Neuronal stem cell (in vitro differentiated cells): ENCODE results near the gene CFAP61.
A peak's percentile ranks its signal among the peaks of the same experiment; 100 is the strongest.

ENCODE experiments used
- DNase-seq: peaks from one replicate; pipeline ENCODE4 v3.0.0-alpha.2; 2013; ENCODE audit warnings: low spot score
- H2AFZ ChIP-seq: one replicate; pipeline ENCODE4 v1.6.1; 2013; ENCODE audit warnings: mild to moderate bottlenecking, low read length, inconsistent platforms
- H2AK5ac ChIP-seq: 2 replicates; pipeline ENCODE4 v1.6.1; 2013; ENCODE audit warnings: low read depth, mild to moderate bottlenecking, inconsistent platforms, low read length, moderate library complexity, mixed read lengths
- H2BK120ac ChIP-seq: 2 replicates; pipeline ENCODE4 v1.6.1; 2013; ENCODE audit warnings: low read depth, mild to moderate bottlenecking, inconsistent platforms, low read length, moderate library complexity, mixed read lengths
- H2BK12ac ChIP-seq: one replicate; pipeline ENCODE4 v1.6.1; 2013; ENCODE audit warnings: low read length, inconsistent platforms
- H2BK15ac ChIP-seq: 2 replicates; pipeline ENCODE4 v1.6.1; 2013; ENCODE audit warnings: mild to moderate bottlenecking, low read length, inconsistent platforms, mixed read lengths
- H2BK5ac ChIP-seq: one replicate; pipeline ENCODE4 v1.6.1; 2013; ENCODE audit warnings: inconsistent platforms, mild to moderate bottlenecking, low read length, moderate library complexity
- H3K14ac ChIP-seq: one replicate; pipeline ENCODE4 v1.6.1; 2013; ENCODE audit warnings: low read length, inconsistent platforms
- H3K18ac ChIP-seq: 2 replicates; pipeline ENCODE4 v1.6.1; 2013; ENCODE audit warnings: low read length, inconsistent platforms
- H3K23ac ChIP-seq: 2 replicates; pipeline ENCODE4 v1.6.1; 2013; ENCODE audit warnings: low read depth, mild to moderate bottlenecking, mixed read lengths, low read length, inconsistent platforms; ENCODE audit not compliant: poor library complexity
- H3K27ac ChIP-seq: replicated peaks from 3 replicates; pipeline ENCODE4 v1.5.1; 2013; ENCODE audit warnings: low read length, inconsistent platforms
- H3K27me3 ChIP-seq, 3 experiments: 2 replicates each; pipeline ENCODE4 v1.6.1; 2013; ENCODE audit warnings: low read length in 3 of 3, mild to moderate bottlenecking in 2 of 3, inconsistent platforms in 1 of 3, low read depth in 1 of 3, mixed read lengths in 1 of 3, moderate library complexity in 1 of 3; ENCODE audit not compliant: control insufficient read depth in 3 of 3, insufficient read depth in 3 of 3
- H3K36me3 ChIP-seq, 2 donors: replicated peaks in 1 of 2; 2 replicates each; pipeline ENCODE4 v1.6.1; 2013; ENCODE audit warnings: low read length in 2 of 2; ENCODE audit not compliant: control insufficient read depth in 2 of 2, insufficient read depth in 2 of 2
- H3K4ac ChIP-seq: 2 replicates; pipeline ENCODE4 v1.6.1; 2013; ENCODE audit warnings: inconsistent platforms, mild to moderate bottlenecking, low read length, moderate library complexity
- H3K4me1 ChIP-seq, 2 donors: 1 replicate in 1 of 2; 2 replicates in 1 of 2; pipeline ENCODE4 v1.6.1; 2013; ENCODE audit warnings: low read length in 2 of 2, low read depth in 1 of 2; ENCODE audit not compliant: control insufficient read depth in 2 of 2, insufficient read depth in 1 of 2
- H3K4me2 ChIP-seq: one replicate; pipeline ENCODE4 v1.6.1; 2013; ENCODE audit warnings: mild to moderate bottlenecking, low read length, inconsistent platforms; ENCODE audit not compliant: insufficient read depth, poor library complexity, severe bottlenecking
- H3K4me3 ChIP-seq, 2 donors: 2 replicates each; pipeline ENCODE4 v1.5.1; 2013; ENCODE audit warnings: low read length in 2 of 2, mild to moderate bottlenecking in 2 of 2, inconsistent platforms in 1 of 2, moderate library complexity in 1 of 2
- H3K79me1 ChIP-seq: one replicate; pipeline ENCODE4 v1.6.1; 2013; ENCODE audit warnings: low read depth, mild to moderate bottlenecking, inconsistent platforms, low read length, moderate library complexity
- H3K9ac ChIP-seq: one replicate; pipeline ENCODE4 v1.6.1; 2013; ENCODE audit warnings: mild to moderate bottlenecking, low read depth, low read length, inconsistent platforms; ENCODE audit not compliant: poor library complexity
- H3K9me3 ChIP-seq, 2 donors: replicated peaks in 1 of 2; 2 replicates each; pipeline versions ENCODE3 to v1.6.1; 2013; ENCODE audit warnings: low read length in 2 of 2, mild to moderate bottlenecking in 2 of 2, inconsistent platforms in 1 of 2, low read depth in 1 of 2, mixed read lengths in 1 of 2, moderate library complexity in 1 of 2; ENCODE audit not compliant: control insufficient read depth in 2 of 2, insufficient read depth in 1 of 2
- H4K8ac ChIP-seq: one replicate; pipeline ENCODE4 v1.6.1; 2013; ENCODE audit warnings: low read depth, mild to moderate bottlenecking, inconsistent platforms, low read length, moderate library complexity
- H4K91ac ChIP-seq: one replicate; pipeline ENCODE4 v1.6.1; 2013; ENCODE audit warnings: low read length, low read depth, mild to moderate bottlenecking, inconsistent platforms; ENCODE audit not compliant: poor library complexity
- WGBS, 2 donors: extraction: QIAGEN DNeasy Blood & Tissue Kit; methylation state at CpG; one replicate each; pipeline ENCODE4 v1.1.7; 2013; ENCODE audit warnings: missing lambda C conversion rate in 2 of 2, mixed read lengths in 1 of 2; ENCODE audit not compliant: insufficient read length in 2 of 2, insufficient replicate concordance in 1 of 2; ENCODE audit errors: extremely low coverage in 2 of 2; 5-methylcytosine and 5-hydroxymethylcytosine counted together

Gene CFAP61

GRCh38 chr20:20365480-20366161 is 313.3 kb downstream of the CFAP61 start:
- H3K4me2 ChIP-seq = no peak overlapping the region
- no peak overlapping the region for H3K23ac ChIP-seq
- no peak overlapping the region for H3K18ac ChIP-seq
- no peak overlapping the region for H2AFZ ChIP-seq
- H3K27me3 ChIP-seq = peaks cover 43 to 89% (median 86%) of the 10 kb centered on the region in 3 experiments
- H3K9ac ChIP-seq = no peak overlapping the region
- H2BK5ac ChIP-seq = no peak overlapping the region
- DNase-seq = no peak
- H2BK15ac ChIP-seq = no peak overlapping the region
- H3K36me3 ChIP-seq = no peaks in the 10 kb centered on the region
- no peaks in the 10 kb centered on the region for H3K9me3 ChIP-seq
- H3K27ac ChIP-seq = no peak overlapping the region
- no peak overlapping the region for H4K8ac ChIP-seq
- no peak overlapping the region for H2AK5ac ChIP-seq
- WGBS, 2 donors = no CpG with 5 or more reads among the region's 18 CpGs
- no peak overlapping the region for H3K14ac ChIP-seq
- no peaks in the 10 kb centered on the region for H3K79me1 ChIP-seq
- H4K91ac ChIP-seq = no peak overlapping the region
- H2BK12ac ChIP-seq = no peak overlapping the region
- H2BK120ac ChIP-seq = no peak overlapping the region
- no peak overlapping the region for H3K4ac ChIP-seq
- H3K4me3 ChIP-seq = no peak overlapping the region
- H3K4me1 ChIP-seq = peaks cover 11 to 33% of the 10 kb centered on the region in 2 donors

DNA sequence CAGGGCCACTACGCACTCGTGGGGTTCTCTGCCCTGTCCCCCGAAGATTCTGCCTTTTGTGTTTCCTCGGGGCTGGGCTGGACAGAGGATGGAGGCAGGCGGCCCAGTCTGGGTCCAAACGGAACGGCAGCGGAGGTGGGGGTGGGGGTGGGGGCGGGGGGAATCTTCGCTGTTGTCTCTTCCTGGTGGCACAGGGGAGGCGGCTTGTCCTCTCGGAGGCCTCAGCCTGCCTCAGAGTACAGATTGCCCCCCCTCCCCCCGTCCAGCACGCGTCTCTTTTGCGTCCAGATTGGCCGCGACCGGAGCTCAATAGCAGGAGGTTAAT is 314.2 kb downstream of the CFAP61 start:
- Histone ChIP-seq H4K91ac (no peak overlapping the region), H4K8ac (no peak overlapping the region), H3K4me3 (peak overlapping the region in 1 of 2 donors; percentile 51), H3K27me3 (peaks cover 46 to 89% (median 86%) of the 10 kb centered on the region in 3 experiments), H2BK15ac (no peak overlapping the region), H3K14ac (no peak overlapping the region), H3K27ac (no peak overlapping the region), H2AFZ (peak overlapping the region; percentile 91), H3K4me2 (peak overlapping the region; percentile 96), H3K18ac (peak overlapping the region; percentile 92), H3K4me1 (peaks cover 11 to 31% of the 10 kb centered on the region in 2 donors), H3K4ac (no peak overlapping the region), H3K79me1 (no peaks in the 10 kb centered on the region), H3K36me3 (no peaks in the 10 kb centered on the region), H2BK120ac (no peak overlapping the region), H2BK5ac (no peak overlapping the region), H3K9me3 (no peaks in the 10 kb centered on the region), H2BK12ac (no peak overlapping the region), H3K23ac (no peak overlapping the region), H2AK5ac (no peak overlapping the region), H3K9ac (no peak overlapping the region)
- DNase-seq = no peak
- no CpG with 5 or more reads among the region's 19 CpGs for WGBS, 2 donors

- Histone ChIP-seq H2BK5ac (no peak overlapping the region), H3K18ac (peak overlapping the region; percentile 92), H4K8ac (no peak overlapping the region), H2BK120ac (no peak overlapping the region), H2AK5ac (no peak overlapping the region), H3K79me1 (no peaks in the 10 kb centered on the region), H3K4me2 (peak overlapping the region; percentile 96), H3K4me3 (peak overlapping the region in 1 of 2 donors; percentile 51), H2BK12ac (no peak overlapping the region), H3K27me3 (peaks cover 50 to 91% (median 86%) of the 10 kb centered on the region in 3 experiments), H3K9me3 (no peaks in the 10 kb centered on the region), H3K4ac (no peak overlapping the region), H4K91ac (no peak overlapping the region), H2BK15ac (peak overlapping the region; percentile 58), H3K14ac (no peak overlapping the region), H2AFZ (peak overlapping the region; percentile 91), H3K23ac (peak overlapping the region; percentile 73), H3K9ac (no peak overlapping the region), H3K27ac (no peak overlapping the region), H3K4me1 (peaks cover 13 to 31% of the 10 kb centered on the region in 2 donors), H3K36me3 (no peaks in the 10 kb centered on the region)
- DNase-seq = peak; percentile 57
- WGBS, 2 donors = no CpG with 5 or more reads among the region's 63 CpGs
Observed at GRCh38 chr20:20366876-20367574, 314.7 kb downstream of the CFAP61 start.
